GM12872 (cell line): ENCODE data around the gene NDRG3.

ENCODE experiments used
- TF ChIP-seq, protein P1 (sequence below): IDR thresholded peaks from 3 replicates; pipeline ENCODE4 v1.5.1; 2011; ENCODE audit warnings: low read depth, mild to moderate bottlenecking, low read length, moderate library complexity; ENCODE audit not compliant: insufficient read depth

Gene NDRG3

DNA sequence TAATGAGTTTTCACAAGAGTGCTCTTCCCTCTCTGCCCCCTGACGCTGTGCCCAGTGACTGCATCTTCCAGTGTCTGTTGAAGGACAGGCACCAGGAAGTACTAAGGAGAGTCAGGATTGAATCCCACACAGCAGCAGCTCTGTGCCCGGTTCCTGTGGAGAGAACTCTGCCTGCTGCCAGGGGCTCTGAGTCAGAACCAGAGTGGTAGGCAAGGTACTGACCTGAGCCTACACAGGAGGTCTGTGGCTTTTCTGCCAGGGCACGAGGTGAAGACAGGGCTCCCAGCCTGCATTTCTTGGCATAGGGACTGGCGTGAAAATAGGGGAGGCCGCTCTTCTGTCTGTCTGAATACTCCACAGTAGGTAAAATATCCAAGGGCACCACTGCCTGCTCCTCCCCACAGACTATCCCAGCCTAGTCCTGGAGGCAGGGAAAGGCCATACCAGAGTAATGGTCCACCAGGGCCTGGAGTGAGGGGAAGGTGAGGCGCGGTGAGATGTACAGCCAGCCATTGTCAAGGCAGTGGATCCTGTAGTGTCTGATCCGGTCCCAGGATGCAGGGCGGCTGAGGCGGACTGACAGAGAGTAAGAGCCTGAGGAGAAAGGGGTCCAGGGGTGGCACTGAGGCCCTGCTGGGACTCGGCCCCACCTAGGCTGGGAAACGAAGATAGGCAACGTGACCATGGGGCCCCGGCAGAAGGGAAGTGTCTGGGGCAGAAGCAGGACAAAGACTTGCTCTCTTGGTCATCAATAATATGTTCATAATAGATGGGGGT is 130.9 kb downstream of the NDRG3 start:
- TF ChIP-seq, protein P1, sequence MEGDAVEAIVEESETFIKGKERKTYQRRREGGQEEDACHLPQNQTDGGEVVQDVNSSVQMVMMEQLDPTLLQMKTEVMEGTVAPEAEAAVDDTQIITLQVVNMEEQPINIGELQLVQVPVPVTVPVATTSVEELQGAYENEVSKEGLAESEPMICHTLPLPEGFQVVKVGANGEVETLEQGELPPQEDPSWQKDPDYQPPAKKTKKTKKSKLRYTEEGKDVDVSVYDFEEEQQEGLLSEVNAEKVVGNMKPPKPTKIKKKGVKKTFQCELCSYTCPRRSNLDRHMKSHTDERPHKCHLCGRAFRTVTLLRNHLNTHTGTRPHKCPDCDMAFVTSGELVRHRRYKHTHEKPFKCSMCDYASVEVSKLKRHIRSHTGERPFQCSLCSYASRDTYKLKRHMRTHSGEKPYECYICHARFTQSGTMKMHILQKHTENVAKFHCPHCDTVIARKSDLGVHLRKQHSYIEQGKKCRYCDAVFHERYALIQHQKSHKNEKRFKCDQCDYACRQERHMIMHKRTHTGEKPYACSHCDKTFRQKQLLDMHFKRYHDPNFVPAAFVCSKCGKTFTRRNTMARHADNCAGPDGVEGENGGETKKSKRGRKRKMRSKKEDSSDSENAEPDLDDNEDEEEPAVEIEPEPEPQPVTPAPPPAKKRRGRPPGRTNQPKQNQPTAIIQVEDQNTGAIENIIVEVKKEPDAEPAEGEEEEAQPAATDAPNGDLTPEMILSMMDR = no peak

DNA sequence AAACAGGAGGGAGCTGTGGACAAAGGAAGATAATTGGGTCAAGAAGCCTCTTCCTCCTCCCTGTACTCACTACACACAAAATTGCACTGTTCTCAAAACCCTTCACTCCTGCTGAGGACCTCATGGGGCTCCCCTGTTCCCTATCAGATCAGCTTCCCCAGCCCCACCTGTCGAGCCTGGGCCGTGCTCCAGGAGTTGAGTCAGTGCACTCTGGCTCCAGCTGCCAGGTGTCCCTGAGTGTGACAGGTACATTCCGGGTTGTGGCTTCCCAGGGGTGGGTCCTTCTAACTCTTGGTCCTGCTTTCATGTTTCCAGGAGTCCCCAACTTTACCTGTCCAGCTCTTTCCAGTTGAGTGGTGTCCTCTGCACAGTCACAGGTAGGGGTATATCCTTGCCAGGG is 131.9 kb downstream of the NDRG3 start:
- TF ChIP-seq, protein P1 = no peak

DNA sequence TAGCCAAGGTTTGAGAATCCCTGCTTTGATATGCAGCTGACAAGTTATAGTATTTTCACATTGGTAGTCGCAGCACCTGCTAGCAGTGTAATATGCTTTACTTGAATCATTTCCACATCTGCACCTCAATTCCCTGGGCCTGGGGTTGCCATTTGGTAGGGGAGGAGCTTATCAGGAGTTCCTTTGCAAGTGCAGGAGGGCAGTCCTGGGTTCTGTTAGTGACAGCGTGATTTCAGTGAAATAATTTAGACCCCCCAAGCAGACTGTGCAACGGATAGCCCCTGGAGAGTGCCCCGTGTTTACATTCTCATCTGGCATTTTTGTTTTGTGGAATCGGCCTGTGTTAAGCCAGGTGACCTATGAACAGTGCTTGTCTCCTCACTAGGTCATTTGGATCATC is 134.3 kb downstream of the NDRG3 start:
- TF ChIP-seq, protein P1 = no peak

DNA sequence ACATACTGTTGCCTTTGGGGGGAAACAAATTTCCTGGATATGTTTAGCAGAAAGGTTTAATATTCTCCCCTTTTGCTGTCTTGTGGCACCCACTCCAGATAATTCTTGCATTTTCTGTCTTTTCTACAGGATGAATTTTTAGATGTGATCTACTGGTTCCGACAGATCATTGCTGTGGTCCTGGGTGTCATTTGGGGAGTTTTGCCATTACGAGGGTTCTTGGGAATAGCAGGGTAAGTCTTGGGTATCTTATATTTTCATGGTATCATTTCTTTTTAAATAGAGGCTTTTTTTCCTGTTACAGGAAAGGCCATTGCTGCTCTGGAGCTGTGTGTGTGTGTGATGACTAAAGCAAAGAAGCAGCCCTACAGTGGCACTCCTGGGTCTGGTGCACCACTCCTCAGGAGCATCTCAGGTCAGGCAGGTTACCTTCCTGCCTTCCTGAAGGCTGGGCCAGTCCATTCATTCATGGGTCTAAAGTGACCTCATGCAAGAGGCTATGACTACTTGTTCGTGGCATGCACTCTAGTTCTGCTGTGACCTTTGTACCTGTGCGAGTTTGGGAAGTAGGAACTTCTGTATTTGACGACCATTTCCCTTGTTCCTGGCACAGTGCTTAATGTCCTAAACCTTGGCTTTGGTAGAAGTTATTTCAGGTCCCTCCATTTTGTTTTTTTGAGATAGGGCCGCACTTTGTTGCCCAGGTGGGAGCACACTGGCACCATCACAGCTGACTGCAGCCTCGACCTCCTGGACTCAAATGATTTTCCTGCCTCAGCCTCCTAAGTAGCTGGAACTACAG is 138.1 kb downstream of the NDRG3 start:
- TF ChIP-seq, protein P1 = no peak

DNA sequence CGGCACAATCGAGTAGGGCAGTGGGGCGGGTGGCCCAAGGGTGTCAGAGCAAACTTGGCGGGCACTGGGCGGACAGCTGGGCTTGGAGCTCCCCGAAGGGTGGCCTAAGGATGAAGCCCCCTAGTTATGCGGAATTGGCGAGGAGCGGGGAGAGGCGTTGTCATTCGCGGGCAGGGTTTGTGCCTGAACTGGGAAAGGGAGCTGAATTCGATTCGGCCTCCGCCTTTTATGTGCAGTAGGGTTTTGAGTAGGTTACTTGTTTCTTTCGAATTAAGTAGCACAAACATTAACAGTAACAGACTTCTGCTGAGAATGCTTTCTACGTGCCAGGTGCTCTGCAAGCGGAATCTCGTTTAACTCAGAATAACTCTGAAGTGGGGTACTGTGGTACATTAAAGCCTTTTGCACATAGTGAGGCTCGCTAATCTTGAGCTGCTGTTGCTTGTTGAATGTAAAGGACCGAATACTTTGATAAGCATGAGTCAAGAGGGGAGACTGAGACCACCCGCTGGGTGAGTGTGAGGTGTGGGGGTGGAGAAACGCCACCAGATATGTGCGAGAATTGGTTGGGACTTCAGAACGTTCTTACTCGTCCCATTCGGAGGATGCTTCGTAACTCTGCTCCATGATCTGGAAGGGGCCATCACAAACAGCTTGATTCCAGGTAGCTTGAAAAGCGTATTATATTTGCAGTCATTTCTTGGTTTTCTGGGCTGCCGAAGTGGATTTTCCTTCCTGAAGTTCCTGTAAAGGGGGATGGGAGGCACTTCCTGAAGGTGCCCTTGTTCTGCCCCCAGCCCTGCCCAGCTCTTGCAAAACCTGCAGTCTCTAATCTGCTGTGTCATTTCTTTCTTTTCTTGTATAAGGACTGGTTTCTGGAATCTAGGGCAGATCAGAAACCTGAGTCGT is 139.5 kb downstream of the NDRG3 start:
- TF ChIP-seq, protein P1 = no peak

DNA sequence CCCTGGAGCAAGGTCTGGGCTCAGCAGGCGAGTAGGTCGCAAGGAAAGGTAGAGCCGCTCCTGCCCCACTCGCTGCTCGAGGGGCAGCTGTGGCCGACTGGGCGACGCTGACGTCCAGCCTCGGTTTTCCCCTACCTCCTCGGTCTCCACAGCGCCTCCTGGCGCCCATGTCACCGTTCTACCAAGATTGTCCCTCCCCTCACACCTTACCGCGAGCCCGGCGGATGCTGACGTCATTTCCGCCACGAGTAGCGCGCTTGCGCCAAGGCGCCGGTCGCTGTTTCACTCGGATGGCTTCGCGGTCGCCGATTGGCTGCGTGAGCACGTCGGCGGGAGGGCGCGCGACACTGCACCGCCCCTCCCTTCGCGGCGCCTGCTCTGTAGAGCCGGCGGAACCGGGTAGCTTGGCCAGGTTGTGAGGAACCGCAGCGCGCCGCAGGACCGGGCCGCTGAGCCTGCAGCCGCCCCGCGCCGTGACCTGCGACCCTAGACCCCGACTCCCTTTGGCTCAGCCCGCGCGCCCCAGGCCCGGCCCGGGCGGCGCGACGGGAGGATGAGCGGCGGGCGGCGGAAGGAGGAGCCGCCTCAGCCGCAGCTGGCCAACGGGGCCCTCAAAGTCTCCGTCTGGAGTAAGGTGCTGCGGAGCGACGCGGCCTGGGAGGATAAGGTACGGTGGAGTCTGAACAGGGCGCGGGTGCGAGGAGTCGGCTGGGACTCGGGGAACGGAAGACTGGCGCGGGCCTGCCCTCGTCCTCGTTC is 140.3 kb downstream of the NDRG3 start, which contains the start of gene RAB5IF:
Gene RAB5IF, plus strand, starts transcription at position 381 of the 759 bp plus-strand sequence. Its CDS starts 173 bp downstream, at position 554.
- TF ChIP-seq, protein P1 = peak; percentile 97
